Thoracic aorta (tissue), 2 donors: ENCODE measurements around the gene ZNF732. TPM values are rescaled to one million over a fixed set of nuclear protein-coding genes. Genes with fewer than 3 reads are reported as not detected.

ENCODE experiments used
- ATAC-seq: fragments of 150-250 bp; one replicate; pipeline ENCODE4 v1.8.0; 2017; ENCODE audit warnings: low read depth; ENCODE audit not compliant: insufficient number of reproducible peaks, low FRiP score
- DNase-seq: peaks from one replicate; pipeline ENCODE4 v3.0.0-alpha.2; 2020; ENCODE audit warnings: low spot score
- H3K27ac ChIP-seq, 2 donors: fragments of 200-600 bp; sonication (generic); 1 replicate in 1 of 2; 2 replicates in 1 of 2; pipeline ENCODE4 v1.5.1; 2016; ENCODE audit warnings: mild to moderate bottlenecking in 2 of 2, moderate library complexity in 2 of 2
- H3K27me3 ChIP-seq: fragments of 200-600 bp; sonication (generic); replicated peaks from 2 replicates; pipeline ENCODE4 v1.6.0; 2016; ENCODE audit warnings: mild to moderate bottlenecking; ENCODE audit not compliant: insufficient read depth
- H3K36me3 ChIP-seq: fragments of 200-600 bp; sonication (generic); one replicate; pipeline ENCODE4 v1.5.1; 2016
- H3K4me1 ChIP-seq, 2 donors: fragments of 200-600 bp; sonication (generic); 1 replicate in 1 of 2; 2 replicates in 1 of 2; pipeline versions ENCODE4 v1.5.1 to v1.6.0; 2016; ENCODE audit warnings: low read depth in 2 of 2, mild to moderate bottlenecking in 1 of 2; ENCODE audit not compliant: control insufficient read depth in 1 of 2
- H3K4me3 ChIP-seq: fragments of 200-600 bp; sonication (generic); 2 replicates; pipeline ENCODE4 v1.5.1; 2016; ENCODE audit warnings: mild to moderate bottlenecking
- H3K9me3 ChIP-seq: fragments of 200-600 bp; sonication (generic); 2 replicates; pipeline ENCODE4 v1.5.1; 2016
- CTCF ChIP-seq: fragments of 200-600 bp; sonication (generic); IDR thresholded peaks from one replicate; pipeline ENCODE4 v1.5.1; 2019; ENCODE audit warnings: antibody characterized with exemption
- total RNA-seq, 2 donors: library from RNA; depleted of rRNA; stranded (reverse); fragments of >200 nt; gene quantifications; one replicate each; pipeline versions ENCODE4 v1.1.0 to v1.2.3, GENCODE V29; 2016

ZNF732 gene
- total RNA-seq, 2 donors from 2014 or later, result 0.27 to 4.7 TPM

GRCh38 chr4:337143-337931 is 32.1 kb upstream of the ZNF732 start, which contains the start of gene ZNF141:
Gene ZNF141 (plus strand): TSS chr4:337814. CDS start chr4:337984, 170 bp downstream.
- no peak for TF ChIP-seq CTCF
- peaks cover 5% of the 10 kb centered on the region for H3K36me3 ChIP-seq
- H3K4me1 ChIP-seq, result peaks cover 8 to 21% of the 10 kb centered on the region in 2 donors
- H3K4me3 ChIP-seq, result peak within 1 kb of the TSS; percentile 82
- peak within 1 kb of the TSS; percentile 90 to 92 for H3K27ac ChIP-seq
- ATAC-seq (peak; percentile 99), DNase-seq (peak; percentile 88)
- H3K9me3 ChIP-seq, result peaks cover 14% of the 10 kb centered on the region
- H3K27me3 ChIP-seq, result no peaks in the 10 kb centered on the region

- H3K4me1 ChIP-seq, result peaks cover 8 to 21% of the 10 kb centered on the region in 2 donors
- no peak for TF ChIP-seq CTCF
- ATAC-seq, result no peak
Observed at GRCh38 chr4:336893-337142, 31.5 kb upstream of the ZNF732 start.

GRCh38 chr4:336099-336892 is 31.0 kb upstream of the ZNF732 start:
- peaks cover 4% of the 10 kb centered on the region for H3K9me3 ChIP-seq
- H3K27me3 ChIP-seq, result no peaks in the 10 kb centered on the region
- H3K4me1 ChIP-seq, result peaks cover 8 to 21% of the 10 kb centered on the region in 2 donors
- ATAC-seq, result no peak
- H3K4me3 ChIP-seq, result peak overlapping the region; percentile 82
- no peak for TF ChIP-seq CTCF
- H3K27ac ChIP-seq, result peak overlapping the region; percentile 90 to 92
- H3K36me3 ChIP-seq, result peaks cover 3% of the 10 kb centered on the region
- no peak for DNase-seq

More at GRCh38 chr4:336893-337142, 31.5 kb upstream of the ZNF732 start:
- H3K9me3 ChIP-seq, result peaks cover 8% of the 10 kb centered on the region
- H3K36me3 ChIP-seq, result peaks cover 5% of the 10 kb centered on the region
- H3K4me3 ChIP-seq, result peak overlapping the region; percentile 82
- H3K27me3 ChIP-seq, result no peaks in the 10 kb centered on the region
- H3K27ac ChIP-seq, result peak overlapping the region; percentile 90 to 92
- no peak for DNase-seq

- no peaks in the 10 kb centered on the region for H3K36me3 ChIP-seq
- no peak overlapping the region for H3K27ac ChIP-seq
- no peaks in the 10 kb centered on the region for H3K9me3 ChIP-seq
- ATAC-seq (no peak), DNase-seq (no peak)
- no peaks in the 10 kb centered on the region for H3K27me3 ChIP-seq
- no peak overlapping the region for H3K4me3 ChIP-seq
- TF ChIP-seq CTCF, result no peak
- H3K4me1 ChIP-seq, result peaks cover 8 to 21% of the 10 kb centered on the region in 2 donors
Observed at GRCh38 chr4:335515-335914, 30.2 kb upstream of the ZNF732 start.

GRCh38 chr4:328729-329128 is 23.5 kb upstream of the ZNF732 start:
- TF ChIP-seq CTCF, result no peak
- no peak for DNase-seq
- ATAC-seq, result no peak
- Histone ChIP-seq H3K27ac (no peak overlapping the region), H3K4me3 (no peak overlapping the region), H3K9me3 (no peaks in the 10 kb centered on the region), H3K36me3 (no peaks in the 10 kb centered on the region), H3K27me3 (no peaks in the 10 kb centered on the region), H3K4me1 (no peaks in the 10 kb centered on the region)
